Measurements from ENCODE around the gene UPK1A. TPM values are rescaled to one million over a fixed set of nuclear protein-coding genes. Genes with fewer than 3 reads are reported as not detected.
A peak's percentile ranks its signal among the peaks of the same experiment; 100 is the strongest.
"Not testable (repeated sequence)": the region's sequence is repeated elsewhere in the genome, so short reads cannot be mapped to it uniquely, and the experiment has no call there.

UPK1A gene
- total RNA-seq, 1 experiment from 2014 or later: not detected

GRCh38 chr19:35645680-35646511 lies 20.4 kb upstream of the UPK1A start:
- POLR2A ChIA-PET (ENCODE audit: low non-redundant PET): no interaction called here
- peaks cover 21% of the 10 kb centered on the region for H3K4me1 ChIP-seq (ENCODE audit: insufficient read depth, low read length, poor library complexity, severe bottlenecking)
- no peak overlapping the region for H3K27ac ChIP-seq (ENCODE audit: low read depth, low read length, poor library complexity, severe bottlenecking)
- no peaks in the 10 kb centered on the region for H3K27me3 ChIP-seq (replicated peaks; ENCODE audit: insufficient read depth, low read depth, low read length, poor library complexity)
- H3K36me3 ChIP-seq (ENCODE audit: insufficient read depth, low read length, poor library complexity, severe bottlenecking): peaks cover 10% of the 10 kb centered on the region
- CTCF ChIA-PET: no interaction called here
- BruUV-seq (replicated peaks): no TSS peak
- no peaks in the 10 kb centered on the region for H3K9me3 ChIP-seq (ENCODE audit: low read depth, low read length, poor library complexity, severe bottlenecking)
- intact Hi-C loops (cut with micrococcal nuclease; ENCODE audit: unreplicated experiment): loop anchor here (10.0 kb wide), 1 partner anchor 291 kb away; the partner anchor contains the start of gene FFAR3
- no peak for TF ChIP-seq CTCF (conservative IDR thresholded peaks at IDR 0.05; ENCODE audit: low read depth, low read length)
- no peak for TF ChIP-seq EZH2 (IDR thresholded peaks at IDR 0.05; ENCODE audit: borderline replicate concordance, low read depth, low read length, poor library complexity, severe bottlenecking)
- DNase-seq (ENCODE audit: low spot score): no peak
- H3K4me3 ChIP-seq (ENCODE audit: low read depth, low read length, poor library complexity, severe bottlenecking): no peak overlapping the region

GRCh38 chr19:35648017-35648961 lies 18.0 kb upstream of the UPK1A start, which contains the start of gene COX6B1:
Gene COX6B1 (plus strand): TSS chr19:35648323. CDS start chr19:35651244, 2,921 bp downstream.
- TSS peak; percentile 82 for BruUV-seq (replicated peaks)
- Histone ChIP-seq H3K4me1 (ENCODE audit: insufficient read depth, low read length, poor library complexity, severe bottlenecking) (peaks cover 4% of the 10 kb centered on the region), H3K4me3 (ENCODE audit: low read depth, low read length, poor library complexity, severe bottlenecking) (peak within 1 kb of the TSS; percentile 79), H3K9me3 (ENCODE audit: low read depth, low read length, poor library complexity, severe bottlenecking) (no peaks in the 10 kb centered on the region), H3K27me3 (replicated peaks; ENCODE audit: insufficient read depth, low read depth, low read length, poor library complexity) (no peaks in the 10 kb centered on the region), H3K36me3 (ENCODE audit: insufficient read depth, low read length, poor library complexity, severe bottlenecking) (peaks cover 16% of the 10 kb centered on the region), H3K27ac (ENCODE audit: low read depth, low read length, poor library complexity, severe bottlenecking) (peak within 1 kb of the TSS; percentile 82)
- peak; percentile 99 for DNase-seq (ENCODE audit: low spot score)
- TF ChIP-seq CTCF (conservative IDR thresholded peaks at IDR 0.05; ENCODE audit: low read depth, low read length) (no peak), EZH2 (IDR thresholded peaks at IDR 0.05; ENCODE audit: borderline replicate concordance, low read depth, low read length, poor library complexity, severe bottlenecking) (no peak)
- intact Hi-C loops (cut with micrococcal nuclease; ENCODE audit: unreplicated experiment): loop anchor here (10.0 kb wide), 1 partner anchor 293 kb away; the partner anchor contains the start of gene FFAR3
- POLR2A ChIA-PET (ENCODE audit: low non-redundant PET): interaction anchor here (0.7 kb wide), 1 partner anchor 89 kb away, joined by 4 read pairs; no protein-coding TSS in a partner anchor
- CTCF ChIA-PET: interaction anchor here (0.6 kb wide), 1 partner anchor 172 kb away, joined by 4 read pairs; no protein-coding TSS in a partner anchor

- Histone ChIP-seq H3K9me3 (ENCODE audit: low read depth, low read length, poor library complexity, severe bottlenecking) (no peaks in the 10 kb centered on the region), H3K36me3 (ENCODE audit: insufficient read depth, low read length, poor library complexity, severe bottlenecking) (peaks cover 33% of the 10 kb centered on the region), H3K4me1 (ENCODE audit: insufficient read depth, low read length, poor library complexity, severe bottlenecking) (peaks cover 4% of the 10 kb centered on the region), H3K27ac (ENCODE audit: low read depth, low read length, poor library complexity, severe bottlenecking) (no peak overlapping the region), H3K27me3 (replicated peaks; ENCODE audit: insufficient read depth, low read depth, low read length, poor library complexity) (no peaks in the 10 kb centered on the region), H3K4me3 (ENCODE audit: low read depth, low read length, poor library complexity, severe bottlenecking) (no peak overlapping the region)
- intact Hi-C loops (cut with micrococcal nuclease; ENCODE audit: unreplicated experiment): no loop called here
- CTCF ChIA-PET: no interaction called here
- BruUV-seq (replicated peaks): no TSS peak
- no peak for DNase-seq (ENCODE audit: low spot score)
- POLR2A ChIA-PET (ENCODE audit: low non-redundant PET): interaction anchor here (0.7 kb wide), 1 partner anchor 250 kb away, joined by 7 read pairs; no protein-coding TSS in a partner anchor
- TF ChIP-seq CTCF (conservative IDR thresholded peaks at IDR 0.05; ENCODE audit: low read depth, low read length) (no peak), EZH2 (IDR thresholded peaks at IDR 0.05; ENCODE audit: borderline replicate concordance, low read depth, low read length, poor library complexity, severe bottlenecking) (no peak)
These were observed 15.7 kb upstream of the UPK1A start for GRCh38 chr19:35650581-35650980.

- H3K27me3 ChIP-seq (replicated peaks; ENCODE audit: insufficient read depth, low read depth, low read length, poor library complexity); BruUV-seq (replicated peaks); H3K4me3 ChIP-seq (ENCODE audit: low read depth, low read length, poor library complexity, severe bottlenecking); DNase-seq (ENCODE audit: low spot score); POLR2A ChIA-PET (ENCODE audit: low non-redundant PET); H3K27ac ChIP-seq (ENCODE audit: low read depth, low read length, poor library complexity, severe bottlenecking); H3K4me1 ChIP-seq (ENCODE audit: insufficient read depth, low read length, poor library complexity, severe bottlenecking); intact Hi-C loops (cut with micrococcal nuclease; ENCODE audit: unreplicated experiment); CTCF ChIA-PET; H3K9me3 ChIP-seq (ENCODE audit: low read depth, low read length, poor library complexity, severe bottlenecking): not testable (repeated sequence)
- peaks cover 61% of the 10 kb centered on the region for H3K36me3 ChIP-seq (ENCODE audit: insufficient read depth, low read length, poor library complexity, severe bottlenecking)
These were observed 11.5 kb upstream of the UPK1A start for GRCh38 chr19:35654828-35655227.
